Measurements from ENCODE around the gene NTRK2. TPM values are rescaled to one million over a fixed set of nuclear protein-coding genes. Genes with fewer than 3 reads are reported as not detected.

Gene NTRK2
- total and polyA plus RNA-seq, 2 experiments from 2014 or later: 0.99 to 3.7 TPM

DNA sequence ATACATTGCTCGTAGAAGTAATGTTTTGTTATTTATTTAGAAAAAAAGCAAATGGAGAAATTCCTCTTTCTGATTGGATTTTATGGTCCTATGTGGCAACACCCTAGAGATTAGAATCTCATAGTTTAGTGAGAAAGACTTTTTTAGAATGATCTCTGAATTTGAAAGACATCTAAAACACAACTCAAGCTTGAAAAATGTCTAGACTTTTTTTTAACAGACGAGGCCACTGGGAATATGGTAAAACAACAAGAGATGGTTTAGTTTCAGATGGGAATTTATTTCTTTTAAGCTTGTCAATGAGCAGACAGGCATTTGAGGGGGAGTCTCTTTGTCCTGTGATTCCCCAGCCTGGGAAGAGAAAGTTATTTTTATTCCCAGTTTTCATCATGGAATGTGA, 122.1 kb downstream of the NTRK2 start:
- Histone ChIP-seq H3K4me1 (ENCODE audit: insufficient read depth) (no peaks in the 10 kb centered on the region), H3K36me3 (replicated peaks; ENCODE audit: insufficient read depth, low read depth) (no peaks in the 10 kb centered on the region), H3K79me2 (no peaks in the 10 kb centered on the region), H3K9me2 (replicated peaks; ENCODE audit: insufficient read depth) (no peaks in the 10 kb centered on the region), H3K4me2 (no peak overlapping the region), H2AFZ (no peak overlapping the region), H3K27me3 (no peaks in the 10 kb centered on the region), H3K9me3 (ENCODE audit: low read depth) (no peaks in the 10 kb centered on the region), H4K20me1 (ENCODE audit: insufficient read depth, poor library complexity, severe bottlenecking) (no peaks in the 10 kb centered on the region), H3K4me3 (no peak overlapping the region), H3K27ac (no peak overlapping the region)
- no peak for DNase-seq (ENCODE audit: low spot score)
- TF ChIP-seq CTCF (IDR thresholded peaks at IDR 0.05; ENCODE audit: poor library complexity) (no peak), EZH2 (IDR thresholded peaks at IDR 0.05; ENCODE audit: borderline replicate concordance) (no peak), EZH2phosphoT487 (IDR thresholded peaks at IDR 0.05; ENCODE audit: low read depth, severe bottlenecking, unreplicated experiment) (no peak)
- WGBS (ENCODE audit: low lambda C conversion rate, missing lambda C conversion rate): 81% methylated on average over 2 of the region's 2 CpGs

GRCh38 chr9:84793251-84793650, 123.7 kb downstream of the NTRK2 start:
- 87% methylated on average over 3 of the region's 3 CpGs for WGBS (ENCODE audit: low lambda C conversion rate, missing lambda C conversion rate)
- H3K79me2 ChIP-seq: no peaks in the 10 kb centered on the region
- no peak for DNase-seq (ENCODE audit: low spot score)

GRCh38 chr9:84794981-84795637, 125.6 kb downstream of the NTRK2 start:
- TF ChIP-seq EZH2 (IDR thresholded peaks at IDR 0.05; ENCODE audit: borderline replicate concordance) (no peak), EZH2phosphoT487 (IDR thresholded peaks at IDR 0.05; ENCODE audit: low read depth, severe bottlenecking, unreplicated experiment) (no peak), CTCF (IDR thresholded peaks at IDR 0.05; ENCODE audit: poor library complexity) (no peak)
- H3K4me2 ChIP-seq: no peak overlapping the region
- no peak overlapping the region for H2AFZ ChIP-seq
- H3K27me3 ChIP-seq: no peaks in the 10 kb centered on the region
- no peak overlapping the region for H3K4me3 ChIP-seq
- WGBS (ENCODE audit: low lambda C conversion rate, missing lambda C conversion rate): 87% methylated on average over 10 of the region's 10 CpGs
- no peaks in the 10 kb centered on the region for H3K9me3 ChIP-seq (ENCODE audit: low read depth)
- H3K27ac ChIP-seq: no peak overlapping the region
- H3K9me2 ChIP-seq (replicated peaks; ENCODE audit: insufficient read depth): no peaks in the 10 kb centered on the region
- H3K4me1 ChIP-seq (ENCODE audit: insufficient read depth): no peaks in the 10 kb centered on the region
- no peaks in the 10 kb centered on the region for H4K20me1 ChIP-seq (ENCODE audit: insufficient read depth, poor library complexity, severe bottlenecking)
- no peaks in the 10 kb centered on the region for H3K79me2 ChIP-seq
- DNase-seq (ENCODE audit: low spot score): no peak
- H3K36me3 ChIP-seq (replicated peaks; ENCODE audit: insufficient read depth, low read depth): no peaks in the 10 kb centered on the region

More at GRCh38 chr9:84793251-84793650, 123.7 kb downstream of the NTRK2 start:
- Histone ChIP-seq H2AFZ (no peak overlapping the region), H3K4me2 (no peak overlapping the region), H3K4me3 (no peak overlapping the region), H3K27me3 (no peaks in the 10 kb centered on the region), H3K4me1 (ENCODE audit: insufficient read depth) (no peaks in the 10 kb centered on the region), H3K27ac (no peak overlapping the region), H4K20me1 (ENCODE audit: insufficient read depth, poor library complexity, severe bottlenecking) (no peaks in the 10 kb centered on the region), H3K9me2 (replicated peaks; ENCODE audit: insufficient read depth) (no peaks in the 10 kb centered on the region), H3K36me3 (replicated peaks; ENCODE audit: insufficient read depth, low read depth) (no peaks in the 10 kb centered on the region), H3K9me3 (ENCODE audit: low read depth) (no peaks in the 10 kb centered on the region)
- TF ChIP-seq EZH2phosphoT487 (IDR thresholded peaks at IDR 0.05; ENCODE audit: low read depth, severe bottlenecking, unreplicated experiment) (no peak), EZH2 (IDR thresholded peaks at IDR 0.05; ENCODE audit: borderline replicate concordance) (no peak), CTCF (IDR thresholded peaks at IDR 0.05; ENCODE audit: poor library complexity) (no peak)

Measured in hepatocyte (in vitro differentiated cells).